ENCODE measurements around the gene NRG3.

Gene NRG3

GRCh38 chr10:82827901-82828300, 952.9 kb downstream of the NRG3 start:
- no peak for DNase-seq (ENCODE audit: low read depth)
- no peak for TF ChIP-seq CTCF (IDR thresholded peaks at IDR 0.05; ENCODE audit: insufficient read depth, low read depth, low read length, missing control alignments)
- H3K4me3 ChIP-seq (ENCODE audit: low read depth, low read length): no peak overlapping the region

GRCh38 chr10:82847242-82847641, 972.2 kb downstream of the NRG3 start:
- no peak for TF ChIP-seq CTCF (IDR thresholded peaks at IDR 0.05; ENCODE audit: insufficient read depth, low read depth, low read length, missing control alignments)
- no peak for DNase-seq (ENCODE audit: low read depth)
- no peak overlapping the region for H3K4me3 ChIP-seq (ENCODE audit: low read depth, low read length)

GRCh38 chr10:82850191-82850590, 975.2 kb downstream of the NRG3 start:
- DNase-seq (ENCODE audit: low read depth): no peak

GRCh38 chr10:82856957-82857613, 982.1 kb downstream of the NRG3 start:
- H3K4me3 ChIP-seq (ENCODE audit: low read depth, low read length): no peak overlapping the region
- TF ChIP-seq CTCF (IDR thresholded peaks at IDR 0.05; ENCODE audit: insufficient read depth, low read depth, low read length, missing control alignments): no peak
- DNase-seq (ENCODE audit: low read depth): no peak

More at GRCh38 chr10:82850191-82850590, 975.2 kb downstream of the NRG3 start:
- no peak for TF ChIP-seq CTCF (IDR thresholded peaks at IDR 0.05; ENCODE audit: insufficient read depth, low read depth, low read length, missing control alignments)
- no peak overlapping the region for H3K4me3 ChIP-seq (ENCODE audit: low read depth, low read length)

- H3K4me3 ChIP-seq (ENCODE audit: low read depth, low read length): no peak overlapping the region
- DNase-seq (ENCODE audit: low read depth): no peak
These were observed 986.9 kb downstream of the NRG3 start for GRCh38 chr10:82861889-82862288.

GRCh38 chr10:82865366-82865765, 990.4 kb downstream of the NRG3 start:
- H3K4me3 ChIP-seq (ENCODE audit: low read depth, low read length): no peak overlapping the region
- no peak for TF ChIP-seq CTCF (IDR thresholded peaks at IDR 0.05; ENCODE audit: insufficient read depth, low read depth, low read length, missing control alignments)
- DNase-seq (ENCODE audit: low read depth): no peak

More at GRCh38 chr10:82861889-82862288, 986.9 kb downstream of the NRG3 start:
- no peak for TF ChIP-seq CTCF (IDR thresholded peaks at IDR 0.05; ENCODE audit: insufficient read depth, low read depth, low read length, missing control alignments)

Data from GM12865 (cell line).